Hepatocyte (in vitro differentiated cells): Measurements from ENCODE around the gene CRBN. TPM values are rescaled to one million over a fixed set of nuclear protein-coding genes. Genes with fewer than 3 reads are reported as not detected.

Source experiments
- DNase-seq: peaks from one replicate; pipeline ENCODE4 v3.0.0-alpha.2; 2016; ENCODE audit warnings: low spot score
- H2AFZ ChIP-seq: fragments of 200-600 bp; sonication (generic); 2 replicates; pipeline ENCODE4 v1.6.0; 2016; ENCODE audit warnings: antibody characterized with exemption, mild to moderate bottlenecking
- H3K27ac ChIP-seq: fragments of 200-600 bp; sonication (generic); 2 replicates; pipeline ENCODE4 v1.5.1; 2016; ENCODE audit warnings: mild to moderate bottlenecking
- H3K27me3 ChIP-seq: fragments of 200-600 bp; sonication (generic); 2 replicates; pipeline ENCODE4 v1.6.1; 2016
- H3K36me3 ChIP-seq: fragments of 200-600 bp; sonication (generic); replicated peaks from 2 replicates; pipeline ENCODE4 v1.5.1; 2016; ENCODE audit warnings: low read depth; ENCODE audit not compliant: insufficient read depth
- H3K4me1 ChIP-seq: fragments of 200-600 bp; sonication (generic); 2 replicates; pipeline ENCODE4 v1.5.1; 2016; ENCODE audit warnings: mild to moderate bottlenecking, moderate library complexity; ENCODE audit not compliant: insufficient read depth
- H3K4me2 ChIP-seq: fragments of 200-600 bp; sonication (generic); 2 replicates; pipeline ENCODE4 v1.6.0; 2016
- H3K4me3 ChIP-seq: fragments of 200-600 bp; sonication (generic); 2 replicates; pipeline ENCODE4 v1.5.1; 2016; ENCODE audit warnings: mild to moderate bottlenecking
- H3K79me2 ChIP-seq: fragments of 200-600 bp; sonication (generic); 2 replicates; pipeline ENCODE4 v1.6.0; 2017; ENCODE audit warnings: mild to moderate bottlenecking
- H3K9me2 ChIP-seq: fragments of 200-600 bp; sonication (generic); replicated peaks from 2 replicates; pipeline ENCODE4 v1.6.0; 2017; ENCODE audit warnings: mild to moderate bottlenecking; ENCODE audit not compliant: insufficient read depth
- H3K9me3 ChIP-seq: fragments of 200-600 bp; sonication (generic); 2 replicates; pipeline ENCODE4 v1.5.1; 2016; ENCODE audit warnings: low read depth, mild to moderate bottlenecking
- H4K20me1 ChIP-seq: fragments of 200-600 bp; sonication (generic); 2 replicates; pipeline ENCODE4 v1.6.0; 2016; ENCODE audit warnings: mild to moderate bottlenecking; ENCODE audit not compliant: insufficient read depth, poor library complexity, severe bottlenecking
- CTCF ChIP-seq: fragments of 200-600 bp; sonication (generic); IDR thresholded peaks from 2 replicates; pipeline ENCODE4 v1.5.1; 2016; ENCODE audit warnings: antibody characterized with exemption, mild to moderate bottlenecking; ENCODE audit not compliant: poor library complexity
- EZH2 ChIP-seq: fragments of 200-600 bp; sonication (generic); IDR thresholded peaks from 2 replicates; pipeline ENCODE4 v1.6.1; 2016; ENCODE audit warnings: antibody characterized with exemption, mild to moderate bottlenecking, borderline replicate concordance
- EZH2phosphoT487 ChIP-seq: fragments of 200-600 bp; sonication (generic); IDR thresholded peaks from one replicate; pipeline ENCODE4 v1.6.1; 2018; ENCODE audit warnings: antibody characterized with exemption, mild to moderate bottlenecking, low read depth, moderate library complexity; ENCODE audit not compliant: unreplicated experiment, severe bottlenecking
- WGBS: methylation state at CpG from one replicate; pipeline ENCODE4 v1.1.6; 2016; ENCODE audit warnings: low lambda C conversion rate; ENCODE audit errors: missing lambda C conversion rate; 5-methylcytosine and 5-hydroxymethylcytosine counted together
- polyA plus RNA-seq: library from polyadenylated mRNA; unstranded; fragments of >200 nt; fragmentation: Nextera tagmentation; extraction: Ambion mirVana; gene quantifications from 2 replicates; pipeline ENCODE4 v1.2.1, GENCODE V29; 2016
- total RNA-seq: library from RNA; depleted of rRNA; stranded (reverse); fragments of >200 nt; gene quantifications from 2 replicates; pipeline ENCODE4 v1.2.3, GENCODE V29; 2014

The CRBN gene
- total and polyA plus RNA-seq, 2 experiments from 2014 or later = 29.8 to 62.7 TPM

- Histone ChIP-seq H3K79me2 (peaks cover 9% of the 10 kb centered on the region), H4K20me1 (peaks cover 4% of the 10 kb centered on the region), H3K9me3 (no peaks in the 10 kb centered on the region), H3K4me2 (no peak overlapping the region), H3K4me3 (no peak overlapping the region), H3K27me3 (no peaks in the 10 kb centered on the region), H3K4me1 (no peaks in the 10 kb centered on the region), H3K9me2 (no peaks in the 10 kb centered on the region), H3K27ac (no peak overlapping the region), H3K36me3 (no peaks in the 10 kb centered on the region), H2AFZ (no peak overlapping the region)
- WGBS = 52% methylated on average over 5 of the region's 5 CpGs
- peak; percentile 32 for DNase-seq
- peak; percentile 52 for TF ChIP-seq CTCF
- TF ChIP-seq EZH2 = no peak
Observed at GRCh38 chr3:3170998-3171397, 8.5 kb downstream of the CRBN start.

DNA sequence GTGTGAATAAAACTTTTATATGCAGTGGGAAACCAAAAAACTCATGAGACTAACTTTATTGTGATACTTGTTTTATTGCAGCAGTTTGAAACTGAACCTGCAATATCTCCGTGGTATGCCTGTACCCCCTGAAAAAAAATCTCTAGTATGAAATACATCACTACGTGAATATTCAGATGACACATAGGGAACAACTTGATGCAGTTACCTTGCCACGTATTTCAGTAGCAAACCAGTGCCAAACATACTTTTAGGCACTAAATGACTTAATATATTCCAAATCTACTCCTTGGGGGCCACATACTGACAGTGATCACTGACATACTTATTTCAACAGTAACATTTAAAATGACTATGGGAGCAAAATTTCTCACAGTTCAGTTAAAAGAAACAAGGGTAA lies 13.8 kb downstream of the CRBN start:
- H3K4me2 ChIP-seq = no peak overlapping the region
- H3K36me3 ChIP-seq = no peaks in the 10 kb centered on the region
- no peaks in the 10 kb centered on the region for H3K27me3 ChIP-seq
- WGBS = 99% methylated on average over 3 of the region's 3 CpGs
- no peaks in the 10 kb centered on the region for H3K9me3 ChIP-seq
- TF ChIP-seq EZH2phosphoT487 (no peak), CTCF (no peak), EZH2 (no peak)
- no peaks in the 10 kb centered on the region for H3K4me1 ChIP-seq
- no peak for DNase-seq
- H3K79me2 ChIP-seq = no peaks in the 10 kb centered on the region
- H2AFZ ChIP-seq = no peak overlapping the region
- no peak overlapping the region for H3K4me3 ChIP-seq
- no peaks in the 10 kb centered on the region for H3K9me2 ChIP-seq
- H4K20me1 ChIP-seq = no peaks in the 10 kb centered on the region
- no peak overlapping the region for H3K27ac ChIP-seq

GRCh38 chr3:3165241-3165640 lies 14.2 kb downstream of the CRBN start:
- Histone ChIP-seq H3K4me2 (no peak overlapping the region), H3K4me3 (no peak overlapping the region), H3K79me2 (no peaks in the 10 kb centered on the region), H2AFZ (no peak overlapping the region), H3K4me1 (no peaks in the 10 kb centered on the region), H4K20me1 (no peaks in the 10 kb centered on the region), H3K9me2 (no peaks in the 10 kb centered on the region), H3K27ac (no peak overlapping the region), H3K27me3 (no peaks in the 10 kb centered on the region), H3K9me3 (no peaks in the 10 kb centered on the region), H3K36me3 (no peaks in the 10 kb centered on the region)
- no peak for DNase-seq
- TF ChIP-seq EZH2phosphoT487 (no peak), CTCF (no peak), EZH2 (no peak)
- 67% methylated on average over 3 of the region's 3 CpGs for WGBS

GRCh38 chr3:3160826-3161225 lies 18.7 kb downstream of the CRBN start:
- H3K27ac ChIP-seq = no peak overlapping the region
- H3K9me3 ChIP-seq = no peaks in the 10 kb centered on the region
- no peak overlapping the region for H2AFZ ChIP-seq
- no peak for DNase-seq
- H4K20me1 ChIP-seq = no peaks in the 10 kb centered on the region
- no peaks in the 10 kb centered on the region for H3K27me3 ChIP-seq
- H3K4me2 ChIP-seq = no peak overlapping the region
- no peaks in the 10 kb centered on the region for H3K4me1 ChIP-seq
- no peak overlapping the region for H3K4me3 ChIP-seq
- no peaks in the 10 kb centered on the region for H3K79me2 ChIP-seq
- no peaks in the 10 kb centered on the region for H3K9me2 ChIP-seq
- WGBS = 87% methylated on average over 2 of the region's 2 CpGs
- no peak for TF ChIP-seq CTCF
- TF ChIP-seq EZH2 = no peak
- no peak for TF ChIP-seq EZH2phosphoT487
- H3K36me3 ChIP-seq = no peaks in the 10 kb centered on the region
